Upper lobe of left lung (tissue), 4 donors: Measurements from ENCODE around the gene DOHH.

Experiments
- EP300 ChIP-seq, 4 donors: sonication (generic); formaldehyde crosslinking; IDR thresholded peaks; one replicate each; pipeline ENCODE4 v1.5.1; 2017; ENCODE audit warnings: antibody characterized with exemption in 4 of 4, control low read depth in 2 of 4
- POLR2AphosphoS5 ChIP-seq, 2 donors: sonication (generic); formaldehyde crosslinking; IDR thresholded peaks; one replicate each; pipeline ENCODE4 v1.5.1; 2017; ENCODE audit warnings: antibody characterized with exemption in 2 of 2
- TF ChIP-seq, protein P1 (sequence below), 6 experiments: fragments of 450-650 bp in 4 of 6; fragments of 200-600 bp in 2 of 6; sonication (generic) in 2 of 6; IDR thresholded peaks; one replicate each; pipeline ENCODE4 v1.5.1; 2016 to 2019; ENCODE audit warnings: antibody characterized with exemption in 6 of 6

DNA sequence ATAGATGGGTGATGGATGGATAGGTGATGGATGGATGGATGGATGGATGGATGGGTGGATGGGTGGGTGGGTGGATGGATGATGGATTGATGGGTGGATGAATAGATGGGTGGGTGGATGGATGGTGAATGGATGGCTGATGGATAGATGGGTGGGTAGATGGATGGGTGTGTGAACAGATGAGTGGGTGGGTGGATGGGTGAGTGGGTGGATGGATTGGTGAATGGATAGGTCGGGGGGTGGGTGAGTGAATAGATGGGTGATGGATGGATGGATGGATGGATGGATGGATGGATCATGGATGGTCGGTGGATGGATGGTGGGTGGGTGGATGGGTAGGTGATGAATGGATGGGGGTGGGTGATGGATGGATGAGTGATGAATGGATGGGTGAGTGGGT lies 23.6 kb downstream of the DOHH start:
- TF ChIP-seq POLR2AphosphoS5 (IDR thresholded peaks at IDR 0.05), result no peak
- TF ChIP-seq, protein P1, sequence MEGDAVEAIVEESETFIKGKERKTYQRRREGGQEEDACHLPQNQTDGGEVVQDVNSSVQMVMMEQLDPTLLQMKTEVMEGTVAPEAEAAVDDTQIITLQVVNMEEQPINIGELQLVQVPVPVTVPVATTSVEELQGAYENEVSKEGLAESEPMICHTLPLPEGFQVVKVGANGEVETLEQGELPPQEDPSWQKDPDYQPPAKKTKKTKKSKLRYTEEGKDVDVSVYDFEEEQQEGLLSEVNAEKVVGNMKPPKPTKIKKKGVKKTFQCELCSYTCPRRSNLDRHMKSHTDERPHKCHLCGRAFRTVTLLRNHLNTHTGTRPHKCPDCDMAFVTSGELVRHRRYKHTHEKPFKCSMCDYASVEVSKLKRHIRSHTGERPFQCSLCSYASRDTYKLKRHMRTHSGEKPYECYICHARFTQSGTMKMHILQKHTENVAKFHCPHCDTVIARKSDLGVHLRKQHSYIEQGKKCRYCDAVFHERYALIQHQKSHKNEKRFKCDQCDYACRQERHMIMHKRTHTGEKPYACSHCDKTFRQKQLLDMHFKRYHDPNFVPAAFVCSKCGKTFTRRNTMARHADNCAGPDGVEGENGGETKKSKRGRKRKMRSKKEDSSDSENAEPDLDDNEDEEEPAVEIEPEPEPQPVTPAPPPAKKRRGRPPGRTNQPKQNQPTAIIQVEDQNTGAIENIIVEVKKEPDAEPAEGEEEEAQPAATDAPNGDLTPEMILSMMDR (IDR thresholded peaks at IDR 0.05), result no peak
- no peak for TF ChIP-seq EP300 (IDR thresholded peaks at IDR 0.05)
